ACC112 (cell line): ENCODE measurements around the gene UBALD2.

Experiments
- H2AFZ ChIP-seq: fragments of 200-600 bp; sonication (generic); one replicate; pipeline ENCODE4 v1.6.0; 2017; ENCODE audit warnings: antibody characterized with exemption, low read length; ENCODE audit not compliant: unreplicated experiment
- H3K27ac ChIP-seq: fragments of 200-600 bp; sonication (generic); 2 replicates; pipeline ENCODE4 v1.5.1; 2014; ENCODE audit warnings: low read depth, mild to moderate bottlenecking, antibody characterized with exemption, low read length, moderate library complexity
- H3K27me3 ChIP-seq: fragments of 200-600 bp; sonication (generic); 2 replicates; pipeline ENCODE4 v1.6.1; 2014; ENCODE audit warnings: mild to moderate bottlenecking, antibody characterized with exemption, low read length, moderate library complexity, mixed read lengths; ENCODE audit not compliant: insufficient read depth
- H3K36me3 ChIP-seq: fragments of 200-600 bp; sonication (generic); 2 replicates; pipeline ENCODE4 v1.6.1; 2016; ENCODE audit warnings: mild to moderate bottlenecking, antibody characterized with exemption, low read length, moderate library complexity, mixed read lengths; ENCODE audit not compliant: insufficient read depth
- H3K4me1 ChIP-seq: fragments of 200-600 bp; sonication (generic); one replicate; pipeline ENCODE4 v1.6.1; 2016; ENCODE audit warnings: low read length, mixed read lengths; ENCODE audit not compliant: insufficient read depth, unreplicated experiment, control insufficient read depth
- H3K4me3 ChIP-seq: fragments of 200-600 bp; sonication (generic); 2 replicates; pipeline ENCODE4 v1.5.1; 2014; ENCODE audit warnings: mild to moderate bottlenecking, low read depth, low read length
- H3K79me2 ChIP-seq: fragments of 200-600 bp; sonication (generic); one replicate; pipeline ENCODE4 v1.6.0; 2016; ENCODE audit warnings: low read length; ENCODE audit not compliant: control insufficient read depth, unreplicated experiment, insufficient read depth

UBALD2 gene

DNA sequence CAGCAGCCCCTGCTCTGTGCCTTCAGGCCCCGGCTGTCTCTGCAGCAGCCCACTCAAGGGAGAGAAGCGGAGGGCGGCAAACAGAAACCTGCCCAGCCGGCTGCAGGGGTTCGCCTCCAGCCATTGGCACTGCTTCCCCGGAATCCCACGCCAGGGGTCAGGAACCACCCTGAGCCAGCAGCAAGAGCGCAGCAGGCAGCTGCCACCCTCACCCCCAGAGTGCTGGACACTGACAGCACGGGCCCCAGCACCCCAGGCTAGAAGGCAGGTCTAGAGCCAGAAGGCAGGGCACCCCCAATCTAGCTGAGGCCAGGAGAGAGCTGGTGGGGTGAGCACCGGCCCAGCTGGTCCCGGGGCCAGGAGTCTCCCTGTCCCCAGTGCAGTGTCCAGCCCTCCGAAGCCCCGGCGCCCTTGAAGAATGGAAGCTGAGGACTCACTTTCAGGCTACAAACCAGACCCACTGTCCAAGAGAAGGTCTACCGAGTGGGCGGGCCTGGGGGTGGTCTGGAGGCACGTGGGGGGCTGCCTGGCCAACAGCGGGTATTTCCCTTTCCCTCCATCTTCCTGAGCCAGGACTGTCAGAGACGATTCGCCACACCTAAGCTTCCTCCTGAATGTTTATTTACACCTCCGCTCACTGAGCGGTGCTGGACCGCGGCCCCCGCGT is 8.4 kb downstream of the UBALD2 start:
- Histone ChIP-seq H3K4me3 (no peak overlapping the region), H3K27ac (no peak overlapping the region), H3K27me3 (no peaks in the 10 kb centered on the region), H3K36me3 (no peaks in the 10 kb centered on the region), H3K4me1 (peaks cover 6% of the 10 kb centered on the region), H2AFZ (no peak overlapping the region), H3K79me2 (peaks cover 10% of the 10 kb centered on the region)

DNA sequence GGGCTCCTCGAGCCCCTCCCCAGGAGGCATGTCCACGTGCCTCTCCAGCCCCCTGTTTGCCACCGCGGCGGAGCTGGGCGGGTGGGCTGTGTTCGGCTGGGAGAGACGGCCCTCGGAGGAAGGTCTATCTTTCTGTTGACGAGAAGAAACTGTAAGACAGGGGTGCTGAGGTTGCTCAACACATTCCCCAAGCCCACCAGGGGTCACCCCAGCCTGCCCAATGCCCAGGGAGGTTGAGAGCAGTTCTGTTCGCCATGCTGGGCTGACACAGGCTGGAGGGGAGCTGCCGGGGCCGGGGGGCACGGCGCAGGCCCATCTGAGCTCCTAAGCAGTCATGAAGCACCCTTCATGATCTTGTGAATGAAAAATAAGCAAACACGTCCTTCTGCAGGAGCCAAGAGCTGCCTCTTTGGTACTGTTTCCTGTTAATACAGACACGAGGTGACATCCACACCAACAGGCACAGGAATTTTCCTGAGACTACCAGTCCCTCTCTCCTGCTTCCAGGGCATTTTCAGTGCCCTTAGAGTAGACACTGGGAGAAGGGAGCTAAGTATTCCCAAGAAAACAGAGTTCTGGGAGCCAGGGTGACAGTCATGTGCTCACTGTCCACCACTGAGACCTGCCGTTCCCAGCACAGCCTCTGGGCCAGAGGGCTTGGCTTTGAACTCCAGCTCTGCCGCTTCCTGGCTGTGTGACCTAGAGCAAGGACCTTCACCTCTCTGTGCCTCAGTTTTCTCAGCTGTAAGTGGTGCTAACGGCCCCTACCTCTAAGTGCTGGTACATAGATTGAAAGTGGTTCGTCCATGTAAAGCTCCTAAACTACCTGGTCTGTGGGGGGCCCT is 9.2 kb downstream of the UBALD2 start:
- Histone ChIP-seq H2AFZ (no peak overlapping the region), H3K27ac (no peak overlapping the region), H3K4me3 (no peak overlapping the region), H3K4me1 (no peaks in the 10 kb centered on the region), H3K36me3 (no peaks in the 10 kb centered on the region), H3K27me3 (no peaks in the 10 kb centered on the region), H3K79me2 (peaks cover 4% of the 10 kb centered on the region)

DNA sequence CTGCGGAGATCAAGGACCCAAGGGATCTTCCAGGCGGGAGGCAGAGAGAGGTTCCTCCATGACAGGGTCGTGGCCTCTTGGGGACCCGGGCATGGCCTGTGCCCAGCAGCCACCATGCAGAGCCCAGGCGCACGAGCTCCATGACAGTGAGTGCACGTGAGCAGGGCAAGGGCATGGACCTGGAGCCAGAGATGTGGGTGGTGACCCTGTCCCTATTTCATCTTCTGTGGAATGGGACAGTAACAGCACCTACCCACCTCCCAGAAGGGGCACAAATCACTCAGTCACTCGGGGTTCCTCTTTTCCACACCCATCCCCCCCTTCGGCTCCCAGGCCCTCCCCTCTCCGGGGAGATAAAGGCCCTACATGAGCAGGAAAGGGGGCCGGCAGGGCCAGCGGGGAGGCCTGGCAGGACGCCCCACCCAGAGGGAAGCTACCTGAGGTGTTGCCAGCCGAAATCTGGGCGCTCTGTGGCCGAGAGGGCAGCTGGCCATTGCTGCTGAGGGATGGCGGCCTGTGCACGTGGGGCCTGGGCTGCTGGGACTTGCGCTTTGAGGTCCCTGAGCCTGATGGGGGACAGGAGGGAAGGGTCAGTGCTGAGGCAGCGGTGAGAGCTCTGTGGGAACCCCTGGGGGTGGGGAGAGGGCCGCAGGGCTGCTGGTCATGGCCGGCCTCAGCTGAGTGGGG is 10.4 kb downstream of the UBALD2 start:
- no peaks in the 10 kb centered on the region for H3K36me3 ChIP-seq
- H3K4me3 ChIP-seq: no peak overlapping the region
- no peaks in the 10 kb centered on the region for H3K27me3 ChIP-seq
- no peak overlapping the region for H2AFZ ChIP-seq
- no peaks in the 10 kb centered on the region for H3K79me2 ChIP-seq
- H3K4me1 ChIP-seq: no peaks in the 10 kb centered on the region
- H3K27ac ChIP-seq: no peak overlapping the region

DNA sequence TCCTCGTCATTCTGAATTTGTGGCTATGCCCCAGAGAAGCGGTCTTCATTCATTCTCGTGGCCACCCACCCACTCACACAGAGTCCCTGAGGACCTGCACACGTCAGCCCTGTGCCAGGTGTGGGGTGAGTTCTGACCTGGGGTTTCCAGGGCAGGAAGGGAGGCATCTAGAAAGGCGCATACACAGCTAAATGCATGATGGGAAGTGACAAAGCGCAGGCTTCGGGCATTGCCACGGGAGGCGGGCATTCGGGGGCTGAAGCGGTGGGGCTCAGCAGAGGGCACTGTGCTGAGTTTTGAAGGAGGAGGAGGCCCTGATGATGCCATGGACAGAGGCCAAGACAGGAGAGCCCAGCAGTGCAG is 10.9 kb downstream of the UBALD2 start:
- Histone ChIP-seq H3K36me3 (no peaks in the 10 kb centered on the region), H3K27me3 (no peaks in the 10 kb centered on the region), H3K27ac (no peak overlapping the region), H2AFZ (no peak overlapping the region), H3K79me2 (no peaks in the 10 kb centered on the region), H3K4me3 (no peak overlapping the region), H3K4me1 (no peaks in the 10 kb centered on the region)

DNA sequence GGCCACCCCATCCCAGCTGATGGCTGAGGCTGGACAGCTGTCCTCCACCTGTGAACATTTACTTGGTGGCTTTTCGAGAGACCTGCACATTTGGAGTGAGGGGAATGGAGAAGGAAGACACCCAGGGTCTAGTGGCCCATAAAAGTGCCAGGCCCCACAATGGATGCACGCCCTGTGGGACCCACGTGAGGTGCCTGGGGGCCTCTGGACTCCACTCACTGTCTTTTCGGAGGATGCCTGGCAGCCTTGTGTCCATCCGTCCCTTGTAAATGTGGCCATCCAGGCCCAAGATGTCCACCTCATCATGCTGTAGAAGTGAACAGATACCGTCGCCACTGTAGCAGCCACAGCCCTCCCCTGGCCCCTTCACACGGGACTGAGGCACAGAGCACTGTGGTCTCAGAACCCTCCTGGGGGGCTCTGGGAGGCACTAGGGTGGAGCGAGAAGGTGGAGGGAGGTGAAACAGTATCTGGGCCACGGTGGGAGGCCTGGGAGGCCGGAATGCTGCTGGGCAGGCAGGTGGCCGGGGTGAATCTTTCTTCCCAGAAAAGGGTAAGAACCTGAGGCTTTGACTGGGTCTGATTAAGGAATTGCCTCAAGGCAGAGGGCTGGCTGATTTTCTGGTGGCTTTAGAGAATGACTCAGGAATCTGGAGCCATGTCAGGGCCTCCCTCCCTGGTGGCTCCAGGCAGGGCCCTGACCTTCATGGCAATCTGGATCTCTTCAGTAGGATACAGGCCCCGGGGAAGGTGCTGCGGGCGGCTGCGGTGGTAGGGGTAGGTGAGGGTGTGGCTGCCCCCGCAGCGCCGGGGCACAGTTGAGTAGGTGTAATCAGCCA is 11.5 kb downstream of the UBALD2 start:
- Histone ChIP-seq H2AFZ (no peak overlapping the region), H3K27ac (no peak overlapping the region), H3K4me1 (no peaks in the 10 kb centered on the region)

DNA sequence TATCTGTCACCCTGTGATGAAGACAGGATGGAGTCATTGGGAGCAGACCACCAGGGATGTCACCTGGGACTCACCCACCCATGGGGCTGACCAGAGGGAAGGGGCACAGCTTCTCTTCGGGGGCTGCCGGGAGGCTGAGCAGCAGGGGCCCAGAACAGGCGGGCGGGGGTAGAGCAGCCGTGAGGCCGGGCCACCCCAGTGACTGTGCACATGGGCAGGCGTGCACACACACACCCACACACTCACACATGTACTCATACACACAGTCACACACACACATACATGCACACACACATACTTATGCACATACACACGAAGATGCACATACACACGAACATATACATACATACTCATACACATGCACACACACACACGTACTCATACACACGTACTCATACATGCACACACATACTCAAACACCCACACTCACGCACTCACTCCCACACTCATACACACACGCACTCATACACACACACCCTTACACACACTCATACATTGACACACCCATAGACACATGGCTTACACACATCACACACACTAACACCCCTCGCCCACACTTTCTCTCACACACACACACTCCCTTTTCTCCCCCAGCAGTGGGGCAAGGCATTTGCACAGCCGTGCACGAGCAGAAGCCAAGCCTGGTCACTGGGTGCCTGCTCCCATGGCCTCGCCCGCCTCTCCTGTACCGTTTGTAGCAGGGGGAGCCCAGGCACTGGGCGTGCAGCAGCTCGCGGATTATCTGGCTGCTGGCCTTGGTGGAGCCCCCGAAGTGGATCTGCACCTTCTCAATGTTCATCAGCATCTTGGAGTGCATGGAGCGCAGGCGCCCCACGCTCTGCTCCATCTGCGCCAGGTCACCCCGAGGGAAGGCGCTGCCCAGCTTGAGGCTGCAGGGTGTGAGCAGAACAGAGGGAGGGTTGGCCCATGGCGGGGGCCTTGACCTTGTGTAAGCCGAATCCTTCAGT is 12.4 kb downstream of the UBALD2 start:
- no peaks in the 10 kb centered on the region for H3K27me3 ChIP-seq
- no peaks in the 10 kb centered on the region for H3K79me2 ChIP-seq
- no peak overlapping the region for H3K27ac ChIP-seq
- H3K4me3 ChIP-seq: no peak overlapping the region
- H3K36me3 ChIP-seq: no peaks in the 10 kb centered on the region
- no peak overlapping the region for H2AFZ ChIP-seq
- no peaks in the 10 kb centered on the region for H3K4me1 ChIP-seq

More for the DNA sequence above, 11.5 kb downstream of the UBALD2 start:
- Histone ChIP-seq H3K27me3 (no peaks in the 10 kb centered on the region), H3K36me3 (no peaks in the 10 kb centered on the region), H3K79me2 (no peaks in the 10 kb centered on the region), H3K4me3 (no peak overlapping the region)

DNA sequence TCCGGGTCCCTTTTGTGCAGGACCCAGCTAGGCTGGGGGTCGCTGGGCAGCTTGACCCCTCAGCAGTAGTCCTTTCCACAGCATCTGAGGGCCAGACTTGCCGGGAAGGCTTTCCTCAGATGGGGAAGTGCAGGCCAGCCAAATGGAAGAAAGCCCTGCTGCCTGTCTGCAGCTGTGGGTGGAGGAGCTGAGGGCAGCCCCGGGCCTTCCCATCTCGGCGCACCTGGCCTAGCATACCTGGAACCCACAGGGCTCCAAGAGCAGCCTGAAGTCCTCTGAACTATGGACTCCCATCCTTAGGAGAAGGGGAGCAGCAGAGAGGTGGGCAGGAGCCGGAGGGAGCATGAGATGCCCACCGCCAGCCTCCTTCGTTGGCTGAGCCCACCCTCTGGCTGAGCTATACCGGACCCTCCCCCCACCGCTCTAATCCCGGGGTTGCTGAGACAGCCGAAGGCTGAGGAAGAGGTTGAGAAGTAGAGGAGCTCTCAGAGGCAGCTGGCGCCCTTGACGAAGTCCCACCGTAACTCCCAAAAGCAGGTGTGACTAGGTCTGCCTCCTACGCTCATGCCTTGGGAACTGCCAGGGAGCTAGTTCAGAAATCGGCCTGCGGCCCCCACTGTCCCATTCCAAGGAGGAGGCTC is 13.2 kb downstream of the UBALD2 start:
- no peaks in the 10 kb centered on the region for H3K36me3 ChIP-seq
- H2AFZ ChIP-seq: no peak overlapping the region
- no peaks in the 10 kb centered on the region for H3K27me3 ChIP-seq
- H3K79me2 ChIP-seq: no peaks in the 10 kb centered on the region
- no peak overlapping the region for H3K4me3 ChIP-seq
- H3K4me1 ChIP-seq: no peaks in the 10 kb centered on the region
- H3K27ac ChIP-seq: no peak overlapping the region

DNA sequence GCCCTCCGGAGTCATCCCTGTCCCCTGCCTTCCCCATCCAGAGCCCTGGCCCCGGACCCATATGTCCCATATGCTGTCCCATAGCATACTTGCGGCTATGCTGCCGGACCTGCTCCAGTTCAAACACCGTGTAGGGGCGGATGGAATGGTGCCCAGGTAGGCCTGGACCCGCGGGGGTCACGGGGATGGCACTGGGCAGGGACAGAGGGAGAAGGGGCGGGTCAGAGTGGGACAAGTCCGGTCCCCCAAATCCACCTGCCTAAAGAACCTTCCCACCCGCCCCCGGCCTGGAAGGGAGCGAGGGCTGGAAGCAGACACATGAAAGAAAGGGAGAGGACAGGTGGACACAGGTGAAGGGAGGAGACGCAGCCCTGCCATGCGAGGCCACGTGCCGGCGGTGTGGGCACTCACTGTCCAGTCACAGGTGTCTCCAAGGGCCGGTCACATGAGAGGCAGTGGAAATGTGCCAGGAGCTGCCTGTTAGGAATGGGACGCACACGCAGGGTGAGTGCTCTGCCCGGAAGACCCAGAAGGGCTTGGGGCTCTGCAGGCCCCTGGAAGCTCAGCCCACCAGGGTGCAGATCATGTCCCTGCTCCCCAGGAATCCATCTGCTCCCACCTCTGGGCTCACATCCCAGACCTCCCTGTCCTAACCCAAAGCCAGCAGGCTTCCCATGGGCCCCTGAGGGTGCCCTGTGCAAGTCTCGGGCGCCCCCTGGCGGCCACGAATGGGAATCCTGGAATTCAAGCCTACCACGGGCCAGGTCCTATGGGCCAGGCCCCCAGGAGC is 14.0 kb downstream of the UBALD2 start:
- Histone ChIP-seq H2AFZ (no peak overlapping the region), H3K27me3 (no peaks in the 10 kb centered on the region), H3K79me2 (no peaks in the 10 kb centered on the region), H3K4me3 (no peak overlapping the region), H3K36me3 (no peaks in the 10 kb centered on the region), H3K27ac (no peak overlapping the region), H3K4me1 (no peaks in the 10 kb centered on the region)

DNA sequence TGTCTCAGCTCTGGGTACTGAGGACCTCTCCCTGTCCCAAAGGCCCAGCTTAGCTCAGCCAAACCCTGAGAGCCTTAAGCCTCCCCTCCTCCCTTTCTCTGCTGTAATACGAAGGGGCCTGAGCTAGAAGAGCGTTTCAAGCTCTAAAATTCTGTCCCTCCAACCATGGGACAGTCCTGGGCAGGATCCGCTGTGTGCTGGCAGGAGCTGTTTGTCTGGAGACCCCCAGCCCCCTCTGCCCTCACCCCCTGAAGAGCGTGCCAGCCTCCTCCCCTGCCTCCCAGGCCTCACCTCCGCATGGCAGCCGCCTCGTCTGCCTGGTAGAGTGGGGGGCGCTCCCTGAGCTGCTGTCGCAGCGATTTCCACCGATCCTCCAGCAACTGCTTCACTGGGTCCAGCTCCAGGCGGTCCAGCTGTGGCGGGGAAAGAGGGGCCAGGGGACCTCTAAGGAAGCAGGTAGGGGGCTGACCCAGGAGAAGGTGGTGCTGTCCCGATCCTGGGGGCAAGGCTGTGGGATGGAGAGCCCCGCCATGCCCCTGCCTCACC is 14.7 kb downstream of the UBALD2 start:
- Histone ChIP-seq H3K27ac (no peak overlapping the region), H3K4me1 (no peaks in the 10 kb centered on the region), H2AFZ (no peak overlapping the region), H3K27me3 (no peaks in the 10 kb centered on the region), H3K79me2 (no peaks in the 10 kb centered on the region), H3K4me3 (no peak overlapping the region), H3K36me3 (no peaks in the 10 kb centered on the region)
